Embryonic facial prominence (tissue), 1 donor: Measurements from ENCODE around the gene BPNT1.
"Not testable (repeated sequence)": the region's sequence is repeated elsewhere in the genome, so short reads cannot be mapped to it uniquely, and the experiment has no call there.

Experiments used
- DNase-seq: peaks from one replicate; pipeline ENCODE4 v3.0.0-alpha.2; 2016; ENCODE audit errors: extremely low spot score

BPNT1 gene, protein sequence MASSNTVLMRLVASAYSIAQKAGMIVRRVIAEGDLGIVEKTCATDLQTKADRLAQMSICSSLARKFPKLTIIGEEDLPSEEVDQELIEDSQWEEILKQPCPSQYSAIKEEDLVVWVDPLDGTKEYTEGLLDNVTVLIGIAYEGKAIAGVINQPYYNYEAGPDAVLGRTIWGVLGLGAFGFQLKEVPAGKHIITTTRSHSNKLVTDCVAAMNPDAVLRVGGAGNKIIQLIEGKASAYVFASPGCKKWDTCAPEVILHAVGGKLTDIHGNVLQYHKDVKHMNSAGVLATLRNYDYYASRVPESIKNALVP

DNA sequence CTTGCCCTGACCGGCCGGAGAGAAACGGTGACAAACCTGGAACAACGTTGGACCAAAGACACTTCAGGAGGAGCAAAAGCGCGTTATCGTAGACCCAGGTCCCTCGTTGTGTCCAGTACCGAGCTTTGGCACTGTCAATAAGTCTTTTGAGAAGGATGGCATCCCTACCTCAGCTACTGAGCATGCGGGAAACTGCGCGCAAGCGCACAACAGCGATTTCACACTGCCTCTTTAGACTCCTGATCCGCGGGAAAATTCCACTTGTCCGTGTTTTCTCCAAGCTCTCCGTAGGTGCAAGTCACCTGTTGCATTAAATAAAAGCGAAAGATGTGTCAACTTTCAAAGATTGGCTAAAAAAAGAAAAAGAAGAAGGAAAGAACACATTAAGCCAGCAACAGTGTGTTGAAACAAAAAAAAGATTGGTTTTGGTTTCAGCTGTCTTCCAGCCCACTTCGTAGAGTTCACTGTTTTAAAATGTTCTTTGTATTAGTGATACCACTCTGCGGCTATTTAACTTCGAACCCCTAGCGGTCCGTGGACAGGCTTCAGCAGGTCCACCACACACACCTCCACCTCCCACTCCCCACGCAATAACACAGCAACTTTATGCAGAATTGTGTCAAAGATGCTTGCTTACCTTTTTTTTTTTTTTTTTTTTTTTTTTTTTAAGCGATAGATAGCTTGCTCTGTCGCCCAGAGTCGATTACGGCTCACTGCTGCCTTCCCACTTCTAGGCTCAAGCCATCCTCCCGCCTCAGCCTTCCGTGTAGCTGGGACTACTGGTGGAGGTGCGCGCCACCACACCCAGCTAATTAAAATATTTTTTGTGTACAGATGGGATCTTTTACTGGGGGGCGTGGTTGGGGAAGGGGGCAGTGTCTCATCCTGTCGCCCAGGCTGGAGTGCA lies at the start of gene BPNT1:
Gene BPNT1, minus strand, starts transcription at position 139 of the 907 bp plus-strand sequence. CDS start 9,942 bp downstream, outside the sequence.
- DNase-seq, result peak; percentile 88

DNA sequence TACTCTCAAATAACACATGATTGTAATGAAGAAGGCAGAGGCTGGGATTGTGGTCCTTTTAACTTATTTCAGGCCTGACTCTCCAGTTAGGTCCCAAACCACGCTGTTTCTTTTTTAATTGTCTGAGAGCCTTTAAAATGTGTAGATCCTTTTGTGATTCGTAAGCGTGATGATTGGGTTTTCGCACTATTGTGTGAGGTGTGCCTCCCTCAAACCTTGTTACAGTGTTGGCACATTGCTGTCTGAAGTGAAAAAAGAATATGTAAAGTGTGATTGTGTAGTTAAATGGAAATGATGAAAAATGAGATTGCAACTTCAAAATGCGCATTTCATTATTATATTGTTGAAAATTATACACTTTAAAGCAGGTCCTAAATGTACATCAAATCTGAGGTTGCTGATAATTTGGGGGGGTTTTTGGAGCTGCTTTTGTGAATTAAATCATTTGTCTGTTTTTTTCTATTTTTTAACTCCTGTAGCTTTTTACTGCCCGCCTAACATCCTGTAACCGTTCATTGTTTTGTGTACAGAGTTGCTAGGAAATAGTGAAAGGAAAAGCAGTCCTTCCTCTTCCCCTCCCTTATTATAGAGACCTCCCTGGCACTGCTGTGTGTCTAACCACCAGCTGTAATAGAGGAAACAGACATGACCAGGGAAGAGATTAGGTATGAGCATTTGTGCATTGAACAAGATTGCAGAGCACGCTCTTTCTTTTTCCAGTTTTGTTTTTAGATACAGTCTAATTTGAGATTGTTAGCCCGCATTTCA lies 47.6 kb upstream of the BPNT1 start:
- DNase-seq, result no peak

DNA sequence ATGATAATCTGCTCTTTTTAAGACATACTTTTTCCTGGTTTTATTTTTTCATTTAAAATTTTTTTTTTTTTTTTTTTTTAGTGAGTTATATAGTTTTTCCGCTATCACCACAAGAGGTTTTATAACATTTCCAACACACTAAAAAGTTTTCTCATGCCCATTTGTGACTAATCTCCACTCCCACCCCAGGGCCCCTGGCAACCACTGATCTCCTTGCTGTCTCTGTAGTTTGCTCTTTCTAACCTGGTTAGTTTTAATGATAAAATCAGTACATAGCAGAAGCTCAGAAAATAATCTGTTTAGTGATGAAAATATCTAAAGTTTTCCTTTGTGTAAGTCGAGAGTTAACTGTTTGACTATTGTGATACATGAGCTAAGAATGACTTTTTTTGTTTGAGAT lies 46.2 kb upstream of the BPNT1 start:
- DNase-seq, result no peak

DNA sequence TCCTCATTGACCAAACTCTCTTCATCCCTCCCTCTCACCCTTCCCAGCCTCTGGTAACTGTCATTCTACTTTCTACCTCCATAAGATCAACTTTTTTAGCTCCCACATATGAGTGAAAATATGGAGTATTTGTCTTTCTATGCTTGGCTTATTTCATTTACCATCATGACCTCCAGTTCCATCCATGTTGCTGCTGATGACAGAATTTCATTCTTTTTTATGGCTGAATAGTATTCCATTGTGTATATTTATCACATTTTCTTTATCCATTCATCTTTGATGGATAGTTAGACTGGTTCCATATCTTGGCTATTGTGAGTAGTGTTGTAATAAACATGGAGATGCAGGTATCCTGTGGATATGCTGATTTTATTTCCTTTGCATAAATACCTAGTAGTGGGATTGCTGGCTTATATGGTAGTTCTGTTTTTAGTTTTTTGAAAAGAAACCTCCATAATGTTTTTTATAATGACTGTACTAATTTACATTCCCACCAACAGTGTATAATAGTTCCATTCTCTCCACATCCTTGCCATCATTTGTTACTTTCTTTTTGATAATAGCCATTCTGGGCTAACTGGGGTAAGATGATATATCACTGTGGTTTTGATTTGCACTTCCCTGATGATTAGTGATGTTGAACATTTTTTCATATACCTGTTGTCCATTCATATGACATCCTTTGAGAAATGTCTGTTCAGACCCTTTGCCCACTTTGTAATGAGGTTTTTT lies 40.1 kb upstream of the BPNT1 start:
- no peak for DNase-seq

DNA sequence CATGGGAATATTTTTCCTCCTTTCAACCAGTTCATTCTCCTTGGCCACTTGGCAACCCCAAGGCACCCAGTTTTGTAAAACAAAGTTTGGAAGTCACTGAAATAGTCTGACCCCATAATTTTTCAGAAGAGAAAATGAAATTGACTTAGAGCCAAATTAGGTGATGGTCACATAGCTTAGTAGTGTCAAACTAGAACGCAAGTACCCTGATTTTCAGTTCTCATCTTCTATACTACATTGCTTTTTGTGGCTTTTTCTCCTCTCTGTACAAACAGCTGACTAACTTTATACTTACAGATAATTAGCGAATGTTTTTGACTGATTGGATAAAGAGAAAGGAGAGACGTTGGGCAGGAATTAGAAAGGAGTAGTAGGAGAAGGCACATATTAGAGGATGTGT lies 37.5 kb upstream of the BPNT1 start:
- no peak for DNase-seq

DNA sequence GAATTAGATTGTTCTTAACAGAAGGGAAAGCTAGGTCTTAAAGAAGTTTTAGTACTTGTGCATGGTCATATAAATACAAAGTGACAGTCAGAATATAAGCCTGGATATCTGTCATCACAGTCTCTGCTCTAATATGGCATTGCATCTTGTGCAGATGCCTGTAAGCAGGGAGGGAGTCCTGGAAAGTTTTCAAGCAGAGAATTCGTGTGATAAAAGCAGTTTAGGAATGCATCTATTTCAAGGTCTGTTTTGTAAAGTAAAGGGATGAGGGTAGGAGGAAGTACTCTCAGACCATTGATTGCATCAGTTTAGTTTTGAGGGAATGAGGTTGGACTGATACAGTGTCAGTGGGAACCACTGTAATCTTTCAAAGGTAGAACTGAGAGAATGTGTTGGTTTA lies 35.0 kb upstream of the BPNT1 start:
- DNase-seq, result no peak

DNA sequence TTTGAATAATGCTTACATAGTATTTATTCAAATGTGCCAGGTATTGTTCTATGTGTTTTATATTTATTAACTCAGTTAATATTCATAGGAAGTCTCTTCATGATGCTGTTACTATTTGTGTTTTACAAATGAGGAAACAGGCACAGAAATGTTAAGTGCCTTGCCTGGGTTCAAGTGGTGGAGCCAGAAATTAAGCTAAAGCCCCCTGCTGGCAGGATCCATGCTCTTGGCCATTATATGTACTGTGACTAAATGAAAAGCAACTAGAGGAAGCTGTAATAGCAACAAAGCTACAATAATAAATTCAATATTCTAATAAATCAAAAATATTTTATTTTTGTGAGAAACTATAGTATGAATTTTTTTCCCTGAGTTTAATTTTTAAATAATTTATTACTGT lies 34.3 kb upstream of the BPNT1 start:
- DNase-seq, result no peak

DNA sequence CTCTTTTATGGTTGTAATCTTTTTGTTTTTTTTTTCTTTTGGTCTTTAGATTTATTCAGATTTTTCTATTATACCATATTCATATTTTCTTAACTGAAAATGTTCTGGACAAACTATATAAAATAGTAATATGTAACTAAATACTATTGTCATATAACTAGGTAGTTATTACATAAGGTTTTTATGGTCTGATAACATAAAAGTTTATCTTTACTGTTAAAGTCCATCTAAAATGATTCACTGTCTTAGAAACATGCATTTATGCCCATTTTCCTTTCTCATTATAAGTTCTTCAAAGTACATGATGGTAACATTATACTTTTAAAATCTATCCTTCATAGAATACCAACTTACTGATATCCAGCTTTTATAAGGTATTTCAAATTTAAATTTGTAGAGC lies 33.5 kb upstream of the BPNT1 start:
- DNase-seq, result no peak

DNA sequence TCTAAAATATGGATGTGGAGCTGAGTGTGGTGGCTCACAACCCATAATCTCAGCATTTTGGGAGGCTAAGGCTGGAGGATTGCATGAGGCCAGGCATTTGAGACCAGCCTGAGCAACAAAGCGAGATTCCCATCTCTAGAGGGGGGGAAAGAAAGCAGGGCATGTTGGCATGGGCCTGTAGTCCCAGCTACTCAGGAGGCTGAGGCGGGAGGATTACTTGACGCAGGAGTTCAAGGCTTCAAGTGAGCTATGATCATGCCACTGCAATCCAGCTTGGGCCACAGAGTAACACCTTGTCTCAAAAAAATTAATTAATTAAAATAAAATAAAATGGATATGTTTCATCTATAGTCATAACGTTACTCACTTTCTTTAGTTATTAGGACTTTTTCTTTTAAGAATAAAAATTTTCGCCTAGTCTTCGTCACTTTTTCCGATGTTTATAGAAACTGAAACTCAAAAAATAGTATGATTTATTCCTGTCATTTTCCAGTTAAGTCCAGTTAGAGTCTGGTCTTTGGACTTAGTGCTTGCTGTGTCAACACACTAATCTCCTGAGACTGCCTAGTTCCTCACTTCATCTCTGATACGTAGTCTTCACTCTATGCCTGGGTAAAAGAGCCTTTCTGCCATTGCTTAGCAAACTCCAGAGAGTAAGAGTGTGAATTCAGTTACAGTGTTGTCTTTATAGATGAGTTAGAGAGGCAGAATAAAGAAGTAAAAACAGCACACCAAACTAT lies 32.4 kb upstream of the BPNT1 start:
- DNase-seq, result no peak

DNA sequence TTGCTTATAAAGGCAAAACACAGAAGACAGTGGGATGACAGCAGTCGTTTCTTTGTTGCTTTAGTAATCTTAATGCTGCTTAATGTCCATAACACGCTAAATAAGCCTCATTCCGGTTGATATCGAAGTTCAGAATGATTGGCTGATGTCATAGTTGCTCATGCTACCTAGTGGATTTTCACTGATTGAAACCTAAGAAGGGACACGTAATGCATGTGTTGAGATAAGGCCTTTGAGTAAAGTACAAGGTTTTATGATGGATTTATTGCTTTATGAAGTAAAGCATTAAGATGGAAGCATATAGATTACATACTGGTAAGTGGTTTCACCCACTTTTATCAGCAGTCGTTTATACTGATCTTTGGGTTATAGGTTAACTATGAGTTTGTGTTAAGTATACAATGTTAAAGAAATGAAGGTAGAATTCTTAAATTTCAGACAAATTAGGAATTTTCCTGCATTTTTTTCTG lies 29.5 kb upstream of the BPNT1 start:
- DNase-seq, result no peak

DNA sequence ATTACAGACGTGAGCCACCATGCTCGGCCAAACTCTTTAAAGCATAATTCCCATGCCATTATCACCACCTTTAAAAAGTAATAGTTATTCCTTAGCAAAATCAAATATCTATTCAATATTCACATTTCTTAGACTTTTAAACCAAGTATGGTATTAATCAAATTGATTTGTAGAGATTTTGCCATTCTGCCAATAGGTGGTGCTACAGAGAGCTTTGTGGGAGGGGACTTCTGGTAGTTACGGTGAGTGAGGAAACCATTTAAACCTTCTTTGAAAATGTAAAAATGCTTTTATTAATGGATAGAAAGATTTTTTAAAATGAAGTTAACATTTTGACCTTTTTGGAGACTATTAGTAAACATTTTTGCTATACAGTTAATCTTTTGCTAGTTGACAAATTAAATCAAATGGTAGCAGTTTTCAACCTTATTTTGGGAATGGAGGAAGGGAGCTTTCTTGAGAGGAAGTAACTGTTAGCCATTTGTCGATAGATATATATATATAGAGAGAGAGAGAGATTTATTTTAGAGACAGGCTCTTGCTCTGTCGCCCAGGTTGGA lies 23.6 kb upstream of the BPNT1 start:
- no peak for DNase-seq

DNA sequence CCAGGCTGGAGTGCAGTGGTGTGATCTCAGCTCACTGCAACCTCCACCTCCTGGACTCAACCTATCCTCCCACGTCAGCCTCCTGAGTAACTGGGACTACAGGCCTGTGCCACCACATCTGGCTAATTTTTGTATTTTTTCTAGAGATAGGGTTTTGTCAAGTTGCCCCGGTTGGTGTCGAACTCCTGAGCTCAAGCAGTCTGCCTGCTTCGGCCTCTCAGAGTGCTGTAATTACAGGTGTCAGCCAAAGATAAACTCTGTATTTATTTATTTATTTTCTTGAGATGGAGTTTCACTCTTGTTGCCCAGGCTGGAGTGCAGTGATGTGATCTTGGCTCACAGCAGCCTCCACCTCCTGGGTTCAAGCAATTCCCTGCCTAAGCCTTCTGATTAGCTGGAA lies 23.0 kb upstream of the BPNT1 start:
- not testable (repeated sequence) for DNase-seq

DNA sequence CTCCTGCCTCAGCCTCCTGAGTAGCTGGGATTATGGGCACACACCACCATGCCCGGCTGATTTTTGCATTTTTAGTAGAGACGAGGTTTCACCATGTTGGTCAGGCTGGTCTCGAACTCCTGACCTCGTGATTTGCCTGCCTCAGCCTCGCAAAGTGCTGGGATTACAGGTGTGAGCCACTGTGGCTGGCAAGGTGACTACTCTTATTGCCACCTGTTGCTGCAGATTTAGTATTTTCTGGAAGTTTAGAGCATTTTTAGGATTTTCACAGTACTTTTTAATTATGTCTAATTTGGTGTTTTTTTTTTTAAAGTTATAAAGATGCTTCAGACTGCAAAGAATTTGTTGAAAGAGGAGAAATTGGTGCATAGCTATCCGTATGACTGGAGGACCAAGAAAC lies 20.9 kb upstream of the BPNT1 start:
- DNase-seq, result not testable (repeated sequence)

DNA sequence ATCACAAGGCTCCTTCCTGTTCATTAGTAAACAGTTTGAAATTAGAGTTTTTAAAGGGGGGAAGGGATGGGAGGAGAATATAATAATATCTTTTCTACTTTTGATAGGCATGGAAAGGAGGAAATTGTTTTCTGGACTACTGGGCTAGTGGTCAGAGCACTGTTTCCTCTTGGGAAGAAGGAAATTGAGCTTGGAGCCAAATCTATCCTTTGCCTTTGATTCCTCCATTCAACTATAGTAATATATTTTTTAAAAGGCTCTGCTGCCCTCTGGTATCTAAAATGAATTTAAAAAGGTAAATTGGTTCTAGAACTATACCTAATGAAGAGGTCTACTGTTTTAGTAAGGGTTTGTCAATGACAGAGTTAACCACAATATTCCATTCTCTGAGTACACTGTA lies 10.2 kb upstream of the BPNT1 start:
- no peak for DNase-seq

DNA sequence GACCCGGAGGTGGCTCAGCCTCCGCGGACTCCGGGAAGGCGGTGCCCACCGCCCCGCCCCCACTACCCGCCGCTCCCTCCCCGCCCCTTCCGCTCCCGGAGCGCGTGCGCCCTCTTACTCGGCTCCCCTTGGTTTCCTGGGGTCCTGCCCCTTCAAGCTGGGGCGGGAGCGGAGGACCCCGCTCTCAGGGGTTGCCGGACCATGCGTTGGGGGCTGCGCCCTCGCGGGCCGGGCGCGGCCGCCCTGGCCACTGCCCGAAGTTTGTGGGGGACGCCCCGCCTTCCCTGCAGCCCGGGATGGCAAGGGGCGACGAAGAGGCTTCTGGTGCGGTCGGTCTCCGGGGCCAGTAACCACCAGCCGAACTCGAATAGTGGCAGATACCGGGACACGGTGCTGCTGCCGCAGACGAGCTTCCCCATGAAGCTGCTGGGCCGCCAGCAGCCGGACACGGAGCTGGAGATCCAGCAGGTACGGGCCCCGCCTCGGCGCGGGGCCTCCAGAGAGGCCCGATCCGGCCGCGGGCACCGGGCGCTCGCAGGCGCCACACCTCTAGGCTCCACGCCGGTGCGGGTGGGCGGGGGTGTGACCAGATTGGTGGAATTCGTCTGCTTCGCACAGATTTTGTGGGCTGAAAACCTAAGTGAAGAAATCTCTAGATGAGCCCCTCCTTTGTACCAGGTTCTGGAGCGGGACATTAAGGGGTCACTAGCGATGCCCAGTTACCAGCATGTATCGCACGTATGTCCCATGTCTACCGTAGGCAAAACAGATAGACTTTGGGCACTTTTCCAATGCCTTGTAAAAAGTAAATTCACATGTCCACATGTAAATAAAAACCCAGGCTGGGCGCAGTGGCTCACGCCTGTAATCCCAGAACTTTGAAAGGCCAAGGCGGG lies 4.7 kb upstream of the BPNT1 start, which contains the start of gene IARS2:
Gene IARS2, plus strand, starts transcription at position 117 of the 896 bp plus-strand sequence. Its CDS starts 85 bp downstream, at position 202.
- peak; percentile 73 for DNase-seq

DNA sequence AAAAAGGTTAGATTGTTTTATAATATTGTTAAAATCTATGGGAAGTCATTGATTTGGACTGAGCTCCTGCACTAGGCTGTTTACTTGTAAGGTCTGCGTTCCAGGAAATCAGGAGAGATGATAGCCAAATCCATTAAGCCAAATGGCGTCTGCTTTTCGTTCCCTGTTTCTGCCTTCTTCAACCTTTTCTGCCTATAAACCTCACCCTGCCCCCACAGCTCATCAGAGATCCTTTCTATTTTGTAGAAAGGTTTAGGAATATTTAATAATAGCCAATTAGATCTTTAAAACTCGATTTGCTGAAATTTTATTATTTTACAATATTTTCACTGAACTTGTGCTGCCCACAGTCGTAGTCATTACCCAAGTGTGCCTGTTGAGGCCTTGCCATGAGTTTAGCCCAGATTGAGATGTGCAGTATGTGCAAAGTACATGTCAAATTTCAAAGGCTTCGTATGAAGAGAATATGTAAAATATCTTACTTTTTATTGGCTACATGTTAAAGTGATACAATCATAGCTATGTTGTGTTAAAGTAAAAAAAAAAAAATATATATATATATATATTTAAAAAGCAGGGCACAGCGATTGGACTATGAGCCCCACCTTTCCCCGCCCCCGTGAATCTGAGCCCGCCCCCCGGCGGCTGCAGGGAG lies 3.9 kb upstream of the BPNT1 start:
- no peak for DNase-seq

DNA sequence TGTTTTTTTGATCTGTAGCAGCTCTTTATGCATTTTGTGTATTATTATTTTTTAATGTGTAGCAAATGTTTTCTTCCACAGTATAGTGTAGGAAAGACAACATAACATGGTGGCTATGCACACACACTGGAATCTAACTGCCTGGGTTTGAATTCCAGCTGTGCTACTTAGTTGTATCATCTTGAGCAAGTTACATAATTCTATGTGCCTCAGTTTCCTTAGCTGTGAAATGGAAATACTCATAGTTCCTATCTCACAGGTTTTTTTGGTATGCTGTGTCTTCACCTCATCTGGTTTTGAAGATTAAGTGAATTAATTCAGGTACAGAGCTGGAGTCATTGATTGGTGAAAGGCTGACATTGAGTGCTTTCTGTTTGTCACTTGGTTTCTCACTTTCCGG lies 3.1 kb upstream of the BPNT1 start:
- no peak for DNase-seq

DNA sequence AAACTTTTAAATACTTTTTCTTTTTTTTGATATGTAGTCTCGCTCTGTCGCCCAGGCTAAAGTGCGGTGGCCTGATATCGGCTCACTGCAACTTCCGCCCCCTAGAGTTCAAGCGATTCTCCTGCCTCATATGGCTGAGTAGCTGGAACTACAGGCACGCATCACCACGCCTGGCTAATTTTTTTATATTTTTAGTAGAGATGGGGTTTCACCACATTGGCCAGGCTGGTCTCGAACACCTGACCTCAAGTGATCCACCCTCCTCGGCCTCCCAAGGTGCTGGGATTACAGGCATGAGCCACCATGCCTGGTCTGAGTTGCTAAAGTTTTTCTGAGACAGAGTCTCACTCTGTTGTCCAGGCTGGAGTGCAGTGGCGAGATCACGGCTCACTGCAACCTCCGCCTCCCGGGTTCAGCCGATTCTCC lies 3.3 kb downstream of the BPNT1 start:
- not testable (repeated sequence) for DNase-seq

DNA sequence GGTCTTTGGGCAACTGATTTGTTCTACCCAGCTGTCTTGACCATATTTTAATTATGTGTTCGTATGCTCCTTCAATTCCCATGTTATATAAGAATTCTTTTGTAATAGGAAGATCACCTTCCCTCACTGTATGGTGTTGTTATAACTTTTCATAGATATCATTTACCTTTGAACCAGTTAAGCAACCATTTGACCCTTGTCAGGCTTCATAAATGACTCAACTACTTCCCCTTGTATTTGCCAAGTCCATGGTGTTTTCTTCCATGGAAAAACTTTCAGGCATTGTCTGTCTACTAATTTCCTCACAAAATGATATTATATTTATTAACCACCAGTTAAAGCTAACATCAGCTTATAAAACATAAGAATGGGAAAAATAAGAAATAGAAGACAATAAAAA lies 5.1 kb downstream of the BPNT1 start:
- DNase-seq, result no peak
